Neuronal stem cell (in vitro differentiated cells): ENCODE data around the gene SAMD11.
A peak's percentile ranks its signal among the peaks of the same experiment; 100 is the strongest.

Experiments
- DNase-seq: peaks from one replicate; pipeline ENCODE4 v3.0.0-alpha.2; 2013; ENCODE audit warnings: low spot score
- H2AFZ ChIP-seq: one replicate; pipeline ENCODE4 v1.6.1; 2013; ENCODE audit warnings: mild to moderate bottlenecking, low read length, inconsistent platforms
- H2AK5ac ChIP-seq: 2 replicates; pipeline ENCODE4 v1.6.1; 2013; ENCODE audit warnings: low read depth, mild to moderate bottlenecking, inconsistent platforms, low read length, moderate library complexity, mixed read lengths
- H2BK120ac ChIP-seq: 2 replicates; pipeline ENCODE4 v1.6.1; 2013; ENCODE audit warnings: low read depth, mild to moderate bottlenecking, inconsistent platforms, low read length, moderate library complexity, mixed read lengths
- H2BK12ac ChIP-seq: one replicate; pipeline ENCODE4 v1.6.1; 2013; ENCODE audit warnings: low read length, inconsistent platforms
- H2BK15ac ChIP-seq: 2 replicates; pipeline ENCODE4 v1.6.1; 2013; ENCODE audit warnings: mild to moderate bottlenecking, low read length, inconsistent platforms, mixed read lengths
- H2BK5ac ChIP-seq: one replicate; pipeline ENCODE4 v1.6.1; 2013; ENCODE audit warnings: inconsistent platforms, mild to moderate bottlenecking, low read length, moderate library complexity
- H3K14ac ChIP-seq: one replicate; pipeline ENCODE4 v1.6.1; 2013; ENCODE audit warnings: low read length, inconsistent platforms
- H3K18ac ChIP-seq: 2 replicates; pipeline ENCODE4 v1.6.1; 2013; ENCODE audit warnings: low read length, inconsistent platforms
- H3K23ac ChIP-seq: 2 replicates; pipeline ENCODE4 v1.6.1; 2013; ENCODE audit warnings: low read depth, mild to moderate bottlenecking, mixed read lengths, low read length, inconsistent platforms; ENCODE audit not compliant: poor library complexity
- H3K27ac ChIP-seq: replicated peaks from 3 replicates; pipeline ENCODE4 v1.5.1; 2013; ENCODE audit warnings: low read length, inconsistent platforms
- H3K27me3 ChIP-seq, 3 experiments: 2 replicates each; pipeline ENCODE4 v1.6.1; 2013; ENCODE audit warnings: low read length in 3 of 3, mild to moderate bottlenecking in 2 of 3, inconsistent platforms in 1 of 3, low read depth in 1 of 3, mixed read lengths in 1 of 3, moderate library complexity in 1 of 3; ENCODE audit not compliant: control insufficient read depth in 3 of 3, insufficient read depth in 3 of 3
- H3K36me3 ChIP-seq, 2 donors: replicated peaks in 1 of 2; 2 replicates each; pipeline ENCODE4 v1.6.1; 2013; ENCODE audit warnings: low read length in 2 of 2; ENCODE audit not compliant: control insufficient read depth in 2 of 2, insufficient read depth in 2 of 2
- H3K4ac ChIP-seq: 2 replicates; pipeline ENCODE4 v1.6.1; 2013; ENCODE audit warnings: inconsistent platforms, mild to moderate bottlenecking, low read length, moderate library complexity
- H3K4me1 ChIP-seq, 2 donors: 1 replicate in 1 of 2; 2 replicates in 1 of 2; pipeline ENCODE4 v1.6.1; 2013; ENCODE audit warnings: low read length in 2 of 2, low read depth in 1 of 2; ENCODE audit not compliant: control insufficient read depth in 2 of 2, insufficient read depth in 1 of 2
- H3K4me2 ChIP-seq: one replicate; pipeline ENCODE4 v1.6.1; 2013; ENCODE audit warnings: mild to moderate bottlenecking, low read length, inconsistent platforms; ENCODE audit not compliant: insufficient read depth, poor library complexity, severe bottlenecking
- H3K4me3 ChIP-seq, 2 donors: 2 replicates each; pipeline ENCODE4 v1.5.1; 2013; ENCODE audit warnings: low read length in 2 of 2, mild to moderate bottlenecking in 2 of 2, inconsistent platforms in 1 of 2, moderate library complexity in 1 of 2
- H3K79me1 ChIP-seq: one replicate; pipeline ENCODE4 v1.6.1; 2013; ENCODE audit warnings: low read depth, mild to moderate bottlenecking, inconsistent platforms, low read length, moderate library complexity
- H3K9ac ChIP-seq: one replicate; pipeline ENCODE4 v1.6.1; 2013; ENCODE audit warnings: mild to moderate bottlenecking, low read depth, low read length, inconsistent platforms; ENCODE audit not compliant: poor library complexity
- H3K9me3 ChIP-seq, 2 donors: replicated peaks in 1 of 2; 2 replicates each; pipeline versions ENCODE3 to v1.6.1; 2013; ENCODE audit warnings: low read length in 2 of 2, mild to moderate bottlenecking in 2 of 2, inconsistent platforms in 1 of 2, low read depth in 1 of 2, mixed read lengths in 1 of 2, moderate library complexity in 1 of 2; ENCODE audit not compliant: control insufficient read depth in 2 of 2, insufficient read depth in 1 of 2
- H4K8ac ChIP-seq: one replicate; pipeline ENCODE4 v1.6.1; 2013; ENCODE audit warnings: low read depth, mild to moderate bottlenecking, inconsistent platforms, low read length, moderate library complexity
- H4K91ac ChIP-seq: one replicate; pipeline ENCODE4 v1.6.1; 2013; ENCODE audit warnings: low read length, low read depth, mild to moderate bottlenecking, inconsistent platforms; ENCODE audit not compliant: poor library complexity
- WGBS, 2 donors: extraction: QIAGEN DNeasy Blood & Tissue Kit; methylation state at CpG; one replicate each; pipeline ENCODE4 v1.1.7; 2013; ENCODE audit warnings: missing lambda C conversion rate in 2 of 2, mixed read lengths in 1 of 2; ENCODE audit not compliant: insufficient read length in 2 of 2, insufficient replicate concordance in 1 of 2; ENCODE audit errors: extremely low coverage in 2 of 2; 5-methylcytosine and 5-hydroxymethylcytosine counted together

The SAMD11 gene

DNA sequence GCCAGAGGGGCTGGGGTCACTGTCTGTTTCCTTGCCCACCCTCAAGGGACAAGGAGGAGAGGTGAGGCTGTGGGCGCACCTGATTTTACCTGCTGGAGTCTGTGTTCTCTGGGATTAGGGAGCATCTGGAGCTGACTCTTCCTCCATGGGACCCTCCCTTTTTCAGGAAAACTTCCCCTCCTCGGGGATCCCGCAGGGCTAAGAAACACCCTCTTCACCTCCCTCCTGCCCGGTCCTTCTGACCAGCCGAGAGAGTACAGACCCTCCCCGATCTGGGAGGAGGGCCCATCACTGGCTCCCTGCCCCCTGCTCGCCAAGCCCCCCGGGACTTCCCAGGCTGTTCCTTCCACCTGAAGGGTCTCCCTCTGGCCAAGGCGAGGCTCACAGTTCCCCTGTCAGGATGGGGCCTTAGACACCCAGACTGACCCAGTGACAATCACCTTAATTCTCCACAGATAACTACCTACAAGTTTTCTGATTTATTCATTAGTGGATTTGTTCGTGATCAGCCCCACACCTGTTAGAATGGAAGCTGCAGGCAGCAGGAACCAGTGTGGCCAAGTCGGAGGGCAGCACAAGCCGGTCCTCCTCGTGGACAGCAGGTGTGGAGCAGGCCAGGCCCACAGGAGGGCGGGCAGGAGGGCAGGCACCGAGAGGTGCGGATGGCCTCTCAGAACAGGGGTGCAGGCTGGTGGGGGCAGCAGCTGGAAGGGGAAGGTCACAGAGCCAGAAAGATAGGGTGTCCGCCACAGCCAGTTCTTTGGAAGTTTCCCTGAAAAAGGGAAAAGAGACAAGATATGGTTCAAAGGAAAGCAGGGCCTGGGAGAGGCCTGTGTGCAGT lies 15.9 kb upstream of the SAMD11 start:
- Histone ChIP-seq H2BK5ac (no peak overlapping the region), H4K91ac (no peak overlapping the region), H2BK120ac (no peak overlapping the region), H3K14ac (no peak overlapping the region), H3K18ac (no peak overlapping the region), H3K4ac (no peak overlapping the region), H3K23ac (no peak overlapping the region), H2BK15ac (no peak overlapping the region), H3K4me2 (no peak overlapping the region), H2AFZ (no peak overlapping the region), H3K27me3 (peaks cover 2 to 47% (median 18%) of the 10 kb centered on the region in 3 experiments), H3K79me1 (no peaks in the 10 kb centered on the region), H3K9me3 (peaks cover 0 to 3% of the 10 kb centered on the region in 2 donors), H3K4me3 (no peak overlapping the region), H4K8ac (no peak overlapping the region), H3K4me1 (peaks cover 0 to 4% of the 10 kb centered on the region in 2 donors), H2AK5ac (no peak overlapping the region), H3K36me3 (peaks cover 0 to 11% of the 10 kb centered on the region in 2 donors), H3K9ac (no peak overlapping the region), H2BK12ac (no peak overlapping the region), H3K27ac (no peak overlapping the region)
- WGBS, 2 donors = no CpG with 5 or more reads among the region's 17 CpGs
- DNase-seq = no peak

DNA sequence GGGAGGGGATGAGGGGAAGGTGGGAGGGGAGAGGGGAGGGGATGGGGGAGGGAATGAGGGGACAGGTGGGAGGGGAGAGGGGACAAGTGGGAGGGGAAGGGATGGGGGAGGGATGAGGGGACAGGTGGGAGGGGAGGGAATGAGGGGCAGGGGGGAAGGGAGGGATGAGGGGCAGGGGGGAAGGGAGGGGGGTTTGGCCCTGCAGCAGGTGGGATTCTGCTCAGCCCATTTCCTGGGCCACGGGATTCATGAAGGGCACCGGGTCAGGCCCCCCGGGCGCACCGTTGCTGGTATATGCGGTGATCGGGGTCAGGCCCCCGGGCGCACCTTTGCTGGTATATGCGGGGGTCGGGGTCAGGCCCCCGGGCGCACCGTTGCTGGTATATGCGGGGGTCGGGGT lies 15.1 kb upstream of the SAMD11 start:
- no CpG with 5 or more reads among the region's 16 CpGs for WGBS, 2 donors

DNA sequence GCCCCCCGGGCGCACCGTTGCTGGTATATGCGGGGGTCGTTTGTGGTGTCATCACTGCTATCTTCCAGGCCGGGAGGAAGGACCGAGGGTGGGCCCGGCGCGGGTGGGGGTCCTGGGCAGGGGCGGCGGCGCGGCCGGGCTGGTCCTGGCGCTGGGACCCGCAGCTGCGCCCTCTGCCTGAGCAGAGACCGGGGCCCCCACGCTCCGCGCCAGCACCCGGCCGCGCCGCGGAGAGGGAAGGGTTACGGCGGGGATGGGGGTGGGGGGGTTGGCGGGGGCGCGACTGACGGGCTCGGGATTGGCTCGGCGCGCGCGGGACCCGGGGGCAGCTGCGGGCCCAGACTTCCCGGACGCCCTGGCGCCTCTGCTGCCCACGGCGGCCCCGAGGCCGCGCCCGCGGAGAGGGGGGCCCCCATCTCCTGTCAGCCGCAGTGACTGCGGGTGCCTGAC lies 13.8 kb upstream of the SAMD11 start:
- H3K9me3 ChIP-seq = peaks cover 0 to 3% of the 10 kb centered on the region in 2 donors
- H3K23ac ChIP-seq = no peak overlapping the region
- H3K4ac ChIP-seq = no peak overlapping the region
- no peak overlapping the region for H3K14ac ChIP-seq
- H3K27ac ChIP-seq = no peak overlapping the region
- no peak overlapping the region for H2BK120ac ChIP-seq
- no peaks in the 10 kb centered on the region for H3K79me1 ChIP-seq
- H2BK5ac ChIP-seq = no peak overlapping the region
- no peak for DNase-seq
- no peak overlapping the region for H3K18ac ChIP-seq
- H2BK12ac ChIP-seq = no peak overlapping the region
- no CpG with 5 or more reads among the region's 53 CpGs for WGBS, 2 donors
- H3K27me3 ChIP-seq = peaks cover 2 to 49% (median 19%) of the 10 kb centered on the region in 3 experiments
- no peak overlapping the region for H4K91ac ChIP-seq
- no peak overlapping the region for H2BK15ac ChIP-seq
- no peak overlapping the region for H3K4me3 ChIP-seq
- H3K4me2 ChIP-seq = no peak overlapping the region
- H2AFZ ChIP-seq = no peak overlapping the region
- H2AK5ac ChIP-seq = peak overlapping the region; percentile 70
- no peak overlapping the region for H3K9ac ChIP-seq
- no peak overlapping the region for H4K8ac ChIP-seq
- H3K36me3 ChIP-seq = peaks cover 0 to 11% of the 10 kb centered on the region in 2 donors
- peaks cover 0 to 4% of the 10 kb centered on the region in 2 donors for H3K4me1 ChIP-seq

More for the DNA sequence above, 15.1 kb upstream of the SAMD11 start:
- H4K91ac ChIP-seq = no peak overlapping the region
- H2AFZ ChIP-seq = no peak overlapping the region
- H3K4me2 ChIP-seq = no peak overlapping the region
- H3K4ac ChIP-seq = no peak overlapping the region
- no peak overlapping the region for H3K18ac ChIP-seq
- H3K79me1 ChIP-seq = no peaks in the 10 kb centered on the region
- H3K23ac ChIP-seq = no peak overlapping the region
- H3K4me3 ChIP-seq = no peak overlapping the region
- H2BK15ac ChIP-seq = no peak overlapping the region
- no peak overlapping the region for H2BK12ac ChIP-seq
- H3K27ac ChIP-seq = no peak overlapping the region
- H3K14ac ChIP-seq = no peak overlapping the region
- H4K8ac ChIP-seq = no peak overlapping the region
- H3K9ac ChIP-seq = no peak overlapping the region
- no peak overlapping the region for H2BK120ac ChIP-seq
- H3K36me3 ChIP-seq = peaks cover 0 to 11% of the 10 kb centered on the region in 2 donors
- no peak overlapping the region for H2AK5ac ChIP-seq
- H3K9me3 ChIP-seq = peaks cover 0 to 3% of the 10 kb centered on the region in 2 donors
- peaks cover 0 to 4% of the 10 kb centered on the region in 2 donors for H3K4me1 ChIP-seq
- H2BK5ac ChIP-seq = no peak overlapping the region
- peaks cover 2 to 48% (median 13%) of the 10 kb centered on the region in 3 experiments for H3K27me3 ChIP-seq
- DNase-seq = no peak

DNA sequence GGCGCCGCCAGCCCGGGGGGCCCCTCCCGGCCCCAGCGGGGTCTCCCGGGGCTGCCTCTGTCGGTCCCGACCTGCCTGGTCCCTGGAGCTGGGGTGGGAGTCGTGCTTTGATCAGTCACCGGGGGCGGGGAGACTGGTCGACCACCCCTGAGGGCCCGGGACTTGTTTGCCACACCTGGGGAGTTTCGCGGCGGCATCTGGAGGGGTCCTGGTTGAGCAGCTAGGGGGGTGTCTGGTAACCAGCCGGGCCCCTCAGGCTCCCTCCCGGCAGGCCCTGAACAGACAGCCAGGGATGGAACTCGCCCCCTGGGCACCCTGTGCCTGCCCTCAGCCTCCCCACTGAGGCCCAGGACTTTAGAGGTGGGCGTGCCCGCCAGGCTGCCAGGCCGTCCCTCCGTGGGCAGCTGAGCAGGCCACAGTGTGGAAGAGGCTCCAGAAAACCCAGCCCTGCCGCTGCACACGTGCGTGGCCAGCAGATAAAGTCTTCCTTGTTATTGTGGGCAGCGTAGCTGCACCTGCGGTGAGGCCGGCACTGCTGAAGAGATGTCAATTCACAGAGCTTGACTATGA lies 13.3 kb upstream of the SAMD11 start:
- H2BK5ac ChIP-seq = peak overlapping the region; percentile 75
- peaks cover 0 to 3% of the 10 kb centered on the region in 2 donors for H3K9me3 ChIP-seq
- peak overlapping the region; percentile 64 for H3K18ac ChIP-seq
- no peak overlapping the region for H2AFZ ChIP-seq
- H3K4me1 ChIP-seq = no peaks in the 10 kb centered on the region
- no peak overlapping the region for H3K27ac ChIP-seq
- H3K4ac ChIP-seq = no peak overlapping the region
- H2AK5ac ChIP-seq = peak overlapping the region; percentile 86
- H4K91ac ChIP-seq = no peak overlapping the region
- no peak overlapping the region for H3K23ac ChIP-seq
- H3K4me3 ChIP-seq = no peak overlapping the region
- H3K79me1 ChIP-seq = no peaks in the 10 kb centered on the region
- H2BK15ac ChIP-seq = no peak overlapping the region
- peaks cover 2 to 48% (median 24%) of the 10 kb centered on the region in 3 experiments for H3K27me3 ChIP-seq
- no peak overlapping the region for H2BK12ac ChIP-seq
- no peak overlapping the region for H3K4me2 ChIP-seq
- no CpG with 5 or more reads among the region's 29 CpGs for WGBS, 2 donors
- no peak overlapping the region for H4K8ac ChIP-seq
- H3K36me3 ChIP-seq = peaks cover 0 to 11% of the 10 kb centered on the region in 2 donors
- H3K14ac ChIP-seq = no peak overlapping the region
- H3K9ac ChIP-seq = no peak overlapping the region
- no peak for DNase-seq
- H2BK120ac ChIP-seq = no peak overlapping the region
